ENCODE measurements around the gene TMEM151B. TPM values are rescaled to one million over a fixed set of nuclear protein-coding genes. Genes with fewer than 3 reads are reported as not detected.

Gene TMEM151B
- total RNA-seq, 4 donors from 2014 or later, result not detected

GRCh38 chr6:44275271-44275748, 5.1 kb downstream of the TMEM151B start:
- H3K4me1 ChIP-seq, result peaks cover 8 to 26% (median 18%) of the 10 kb centered on the region in 3 donors
- peaks cover 0 to 99% (median 5%) of the 10 kb centered on the region in 4 donors for H3K27me3 ChIP-seq
- TF ChIP-seq POLR2A (IDR thresholded peaks at IDR 0.05), result no peak
- TF ChIP-seq CTCF (IDR thresholded peaks at IDR 0.05), result no peak
- peak overlapping the region in 2 of 4 donors; percentile 42 to 63 for H3K4me3 ChIP-seq
- intact Hi-C loops (cut with DNase I), result no loop called here
- WGBS, 2 donors, result 84 to 87% methylated on average over 31 to 44 of the region's 59 CpGs
- H3K36me3 ChIP-seq, result no peaks in the 10 kb centered on the region
- no peaks in the 10 kb centered on the region for H3K9me3 ChIP-seq
- no peak for DNase-seq
- H3K27ac ChIP-seq, result no peak overlapping the region

DNA sequence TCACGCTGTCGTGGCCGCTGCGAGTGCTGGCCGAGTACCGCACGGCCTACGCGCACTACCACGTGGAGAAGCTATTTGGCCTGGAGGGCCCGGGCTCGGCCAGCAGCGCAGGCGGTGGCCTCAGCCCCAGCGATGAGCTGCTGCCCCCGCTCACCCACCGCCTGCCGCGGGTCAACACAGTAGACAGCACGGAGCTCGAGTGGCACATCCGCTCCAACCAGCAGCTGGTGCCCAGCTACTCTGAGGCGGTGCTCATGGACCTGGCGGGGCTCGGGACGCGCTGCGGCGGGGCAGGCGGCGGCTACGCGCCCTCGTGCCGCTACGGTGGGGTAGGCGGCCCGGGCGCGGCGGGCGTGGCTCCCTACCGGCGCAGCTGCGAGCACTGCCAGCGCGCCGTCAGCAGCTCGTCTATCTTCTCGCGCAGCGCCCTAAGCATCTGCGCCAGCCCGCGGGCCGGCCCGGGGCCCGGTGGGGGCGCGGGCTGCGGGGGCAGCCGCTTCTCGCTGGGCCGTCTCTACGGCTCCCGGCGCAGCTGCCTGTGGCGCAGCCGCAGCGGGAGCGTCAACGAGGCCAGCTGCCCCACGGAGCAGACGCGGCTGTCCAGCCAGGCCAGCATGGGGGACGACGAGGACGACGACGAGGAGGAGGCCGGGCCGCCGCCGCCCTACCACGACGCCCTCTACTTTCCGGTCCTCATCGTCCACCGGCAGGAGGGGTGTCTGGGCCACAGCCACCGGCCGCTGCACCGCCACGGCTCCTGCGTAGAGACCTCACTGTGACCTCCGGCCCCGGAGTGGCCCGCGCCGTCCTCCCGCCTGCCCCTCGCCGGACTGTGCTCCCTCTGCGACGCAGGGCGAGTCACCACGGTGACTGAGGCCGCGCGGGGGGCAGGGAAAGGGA, 5.7 kb downstream of the TMEM151B start:
- no peaks in the 10 kb centered on the region for H3K36me3 ChIP-seq
- H3K4me1 ChIP-seq, result peaks cover 8 to 19% (median 11%) of the 10 kb centered on the region in 3 donors
- TF ChIP-seq CTCF (IDR thresholded peaks at IDR 0.05) (no peak), POLR2A (IDR thresholded peaks at IDR 0.05) (no peak)
- peak overlapping the region; percentile 5 to 63 (median 26) for H3K4me3 ChIP-seq
- 23 to 31% methylated on average over 13 to 24 of the region's 109 CpGs for WGBS, 2 donors
- H3K27ac ChIP-seq, result no peak overlapping the region
- H3K9me3 ChIP-seq, result no peaks in the 10 kb centered on the region
- H3K27me3 ChIP-seq, result peaks cover 0 to 97% (median 5%) of the 10 kb centered on the region in 4 donors
- no peak for DNase-seq
- intact Hi-C loops (cut with DNase I), result no loop called here

DNA sequence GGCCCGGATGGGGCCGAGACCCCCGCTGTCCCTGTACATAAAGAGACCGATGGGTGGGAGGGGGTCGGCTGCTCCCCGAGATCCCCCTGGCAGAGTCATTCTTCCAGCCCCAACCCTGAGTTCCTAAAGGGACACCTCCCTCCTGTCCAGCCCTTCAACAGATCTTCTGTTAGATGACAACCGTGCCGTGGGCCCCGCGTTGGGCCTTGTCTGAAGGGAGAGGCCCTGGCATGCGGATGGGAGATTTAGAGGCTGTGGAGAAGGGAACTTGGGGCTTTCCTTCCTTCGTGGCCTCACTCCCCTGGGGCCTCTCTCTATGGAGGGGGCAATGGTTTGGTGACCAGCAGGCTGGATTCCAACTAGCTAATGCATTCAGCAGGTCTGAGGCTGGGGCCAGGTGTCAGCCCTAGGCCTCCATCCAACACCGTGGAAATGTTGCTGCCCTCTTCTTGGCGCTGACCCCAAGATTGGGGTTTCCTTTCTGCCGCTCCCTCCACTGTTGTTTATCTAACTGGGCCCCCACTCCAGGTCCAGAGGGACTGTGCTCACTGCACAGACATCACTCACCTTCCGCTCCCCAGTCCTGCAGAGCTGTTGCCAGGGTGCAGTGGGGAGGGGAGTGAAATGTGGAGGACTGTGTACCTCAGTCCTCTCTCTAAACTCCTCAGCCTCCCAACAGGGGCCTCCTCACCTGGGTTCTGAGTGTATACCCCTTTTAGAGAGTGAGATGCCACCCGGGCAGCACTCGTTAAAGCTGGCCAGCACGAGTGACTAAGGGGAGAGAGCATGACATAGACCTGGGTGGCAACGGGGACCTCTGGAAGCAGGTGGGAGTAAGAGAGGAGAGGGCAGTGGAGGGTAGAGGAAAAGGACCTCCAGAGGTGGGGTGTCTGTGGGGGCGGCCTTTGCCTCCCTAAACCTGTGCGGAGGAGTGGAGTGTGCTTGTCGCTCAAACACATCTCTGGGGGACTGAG, 6.7 kb downstream of the TMEM151B start:
- Histone ChIP-seq H3K4me3 (no peak overlapping the region), H3K4me1 (peaks cover 8 to 15% (median 10%) of the 10 kb centered on the region in 3 donors), H3K27me3 (peaks cover 0 to 89% (median 2%) of the 10 kb centered on the region in 4 donors), H3K36me3 (no peaks in the 10 kb centered on the region), H3K27ac (no peak overlapping the region), H3K9me3 (no peaks in the 10 kb centered on the region)
- intact Hi-C loops (cut with DNase I), result no loop called here
- no peak for DNase-seq
- WGBS, 2 donors, result 80 to 95% methylated on average over 4 to 14 of the region's 23 CpGs
- TF ChIP-seq POLR2A (IDR thresholded peaks at IDR 0.05), result no peak
- no peak for TF ChIP-seq CTCF (IDR thresholded peaks at IDR 0.05)

DNA sequence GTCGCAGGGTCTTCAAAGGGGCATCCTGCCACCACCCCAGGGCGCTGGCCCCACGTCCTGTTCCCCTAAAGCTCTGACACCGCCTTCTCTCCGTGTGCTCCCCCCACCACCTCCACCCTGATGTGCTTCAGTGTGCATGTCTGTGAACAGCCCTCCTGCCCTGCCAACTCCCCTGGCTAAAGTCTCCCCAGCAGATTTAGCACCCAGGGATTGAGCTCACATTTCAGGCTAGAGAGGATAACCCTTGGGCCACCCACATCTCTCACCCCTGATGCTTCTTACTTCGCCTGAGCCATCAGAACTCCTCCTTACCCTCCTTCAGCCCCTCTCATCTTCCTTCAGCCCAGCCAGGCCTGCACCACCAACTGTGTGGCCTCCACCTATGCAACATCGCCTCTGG, 7.5 kb downstream of the TMEM151B start:
- Histone ChIP-seq H3K27ac (no peak overlapping the region), H3K27me3 (peaks cover 0 to 87% (median 2%) of the 10 kb centered on the region in 4 donors), H3K4me3 (no peak overlapping the region), H3K9me3 (no peaks in the 10 kb centered on the region), H3K4me1 (peaks cover 8 to 15% (median 10%) of the 10 kb centered on the region in 3 donors), H3K36me3 (no peaks in the 10 kb centered on the region)
- TF ChIP-seq CTCF (IDR thresholded peaks at IDR 0.05), result no peak
- TF ChIP-seq POLR2A (IDR thresholded peaks at IDR 0.05), result no peak
- intact Hi-C loops (cut with DNase I), result no loop called here
- WGBS, 2 donors, result 74 to 79% methylated on average over 7 of the region's 7 CpGs
- no peak for DNase-seq
